Measurements from ENCODE around the gene ANKRD60.
A peak's percentile ranks its signal among the peaks of the same experiment; 100 is the strongest.

ANKRD60 gene

DNA sequence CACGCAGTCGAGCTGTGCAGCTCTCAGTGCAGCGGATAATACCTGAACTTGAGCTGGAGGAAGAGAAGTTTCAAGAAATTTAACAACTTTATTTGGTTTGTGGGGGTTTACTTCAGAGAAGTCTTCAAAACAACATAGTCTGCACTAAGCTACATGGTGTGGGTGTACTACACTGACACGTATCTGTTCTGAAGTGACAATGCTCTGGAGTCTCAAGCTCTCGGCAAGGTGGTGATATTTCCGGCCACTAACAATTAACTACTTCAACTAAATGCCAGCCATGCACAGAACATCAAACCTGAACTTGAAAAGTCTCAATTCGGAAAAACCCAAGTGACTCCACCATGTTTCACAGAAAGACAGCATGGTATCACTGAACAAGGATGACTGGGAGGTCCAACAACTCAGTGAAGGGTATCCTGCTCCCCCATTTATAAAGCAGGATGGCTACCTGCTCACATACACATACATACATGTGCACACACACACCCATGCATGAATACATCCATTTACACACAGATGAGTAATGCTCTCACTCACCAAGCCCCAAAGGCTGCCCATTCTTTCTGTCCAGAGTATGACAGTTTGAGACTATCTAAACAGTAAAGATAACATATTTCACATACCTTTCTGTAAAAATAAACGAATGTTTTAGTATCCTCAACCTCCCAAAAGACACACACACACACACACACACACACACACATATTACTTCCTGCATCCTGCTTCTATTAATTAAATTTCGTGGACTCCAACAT lies 15.4 kb upstream of the ANKRD60 start:
- DNase-seq = no peak

DNA sequence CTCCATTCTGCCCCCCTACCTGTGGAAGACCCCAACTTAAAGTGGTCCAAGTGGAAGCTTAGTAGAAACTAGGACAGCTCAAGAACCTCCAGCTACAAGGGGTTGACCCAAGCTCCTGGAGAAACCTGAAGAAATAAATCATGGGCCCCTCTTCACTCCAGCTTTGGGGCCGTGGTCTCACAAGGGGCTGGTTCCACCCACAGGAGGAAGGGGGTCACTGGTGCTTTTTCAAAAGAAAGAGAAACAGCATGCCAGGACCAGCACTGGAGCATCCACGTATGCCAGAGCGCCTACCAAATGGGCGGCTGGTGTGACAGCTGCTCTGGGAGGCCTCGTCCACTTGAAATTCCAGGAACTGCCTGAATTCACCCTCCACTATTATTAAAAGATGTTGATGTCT lies 14.4 kb upstream of the ANKRD60 start:
- no peak for DNase-seq

DNA sequence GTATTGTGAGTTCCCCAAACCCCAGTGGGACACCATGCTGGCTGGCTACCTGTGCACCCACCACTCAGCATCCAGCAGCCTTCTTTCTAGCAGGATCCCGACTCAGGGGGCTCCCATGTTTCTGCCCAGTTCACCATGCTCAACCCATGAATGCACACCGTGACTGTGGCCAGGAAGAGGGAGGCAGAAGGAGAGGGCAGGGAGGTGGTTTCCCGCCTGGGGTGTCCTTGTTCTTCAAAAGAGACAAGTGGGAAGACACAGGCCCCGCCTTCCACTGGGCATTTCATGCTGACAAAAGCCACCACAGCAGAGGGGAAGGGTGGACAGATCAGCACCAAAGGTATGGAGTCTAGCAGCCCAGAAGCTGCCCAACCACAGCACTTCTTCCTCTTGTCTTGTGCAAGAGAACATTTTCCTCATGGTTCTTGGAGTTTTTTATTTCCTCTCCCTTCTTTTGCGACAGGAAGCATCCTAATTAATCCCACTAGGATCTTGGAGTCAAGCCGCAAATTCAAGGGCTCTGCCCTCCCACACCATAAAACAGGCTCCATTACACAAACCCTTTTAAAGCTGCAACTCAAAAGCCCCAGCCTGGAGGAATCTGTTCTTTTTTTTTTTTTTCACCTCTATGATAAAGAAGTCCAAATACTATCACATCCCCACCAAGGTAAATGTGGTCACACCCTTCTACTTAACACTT lies 13.5 kb upstream of the ANKRD60 start:
- DNase-seq = no peak

DNA sequence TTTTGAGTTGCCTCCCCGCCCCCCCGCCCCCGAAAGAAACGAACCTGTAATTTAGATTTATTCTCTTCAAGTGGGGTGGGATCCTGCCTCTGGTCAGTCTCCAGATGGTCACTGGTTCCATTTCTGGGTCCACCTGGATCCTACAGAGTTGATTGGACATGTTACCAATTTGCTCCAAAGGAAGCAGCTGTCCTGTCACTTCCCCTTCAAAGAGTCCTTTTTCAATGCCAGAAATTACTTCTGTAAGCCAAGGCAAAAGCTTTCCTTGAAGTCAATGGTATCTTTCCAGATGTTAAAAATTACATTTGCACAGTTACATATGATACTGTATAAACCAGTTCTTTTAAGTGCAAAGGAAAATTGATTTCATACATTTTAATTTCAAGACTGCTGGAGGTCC lies 12.0 kb upstream of the ANKRD60 start:
- no peak for DNase-seq

DNA sequence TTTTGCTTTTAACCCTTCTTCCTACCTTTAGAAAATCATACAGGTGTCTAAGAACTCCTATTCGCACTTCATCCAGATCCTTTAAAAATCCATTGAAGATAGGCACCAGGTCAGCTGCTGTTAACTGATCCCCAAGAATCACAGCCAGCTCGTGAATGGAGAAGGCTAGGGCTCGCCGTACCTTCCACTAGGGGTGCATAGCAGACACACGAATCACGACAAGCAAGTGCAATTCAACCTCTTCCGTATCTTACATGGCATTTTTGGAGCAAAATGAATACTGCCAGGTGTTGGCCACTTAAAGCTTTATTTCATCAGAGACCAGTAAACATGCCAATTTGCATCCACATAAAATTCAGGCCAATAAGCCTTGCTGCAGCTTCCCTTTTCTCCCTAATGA lies 10.8 kb upstream of the ANKRD60 start:
- no peak for DNase-seq

DNA sequence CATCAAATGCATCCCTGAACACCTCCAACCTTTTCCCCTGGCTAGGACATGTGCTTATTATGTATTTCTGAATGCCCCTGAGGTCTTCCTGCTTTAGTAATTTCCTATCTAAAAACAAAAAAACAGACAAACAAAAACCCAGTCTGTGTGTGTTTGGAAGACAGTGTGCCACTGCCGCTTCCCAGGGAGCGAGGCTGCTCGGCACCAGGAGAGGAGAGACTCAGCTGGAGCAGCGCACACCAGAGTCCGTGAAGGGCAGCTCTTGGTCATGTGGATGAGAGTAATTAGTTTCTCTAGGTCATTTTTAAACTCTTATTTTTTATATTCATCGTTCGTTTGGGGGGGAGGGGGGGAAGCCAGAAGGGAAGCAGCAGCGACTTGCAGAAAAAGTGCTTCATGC lies 10.0 kb upstream of the ANKRD60 start:
- no peak for DNase-seq

DNA sequence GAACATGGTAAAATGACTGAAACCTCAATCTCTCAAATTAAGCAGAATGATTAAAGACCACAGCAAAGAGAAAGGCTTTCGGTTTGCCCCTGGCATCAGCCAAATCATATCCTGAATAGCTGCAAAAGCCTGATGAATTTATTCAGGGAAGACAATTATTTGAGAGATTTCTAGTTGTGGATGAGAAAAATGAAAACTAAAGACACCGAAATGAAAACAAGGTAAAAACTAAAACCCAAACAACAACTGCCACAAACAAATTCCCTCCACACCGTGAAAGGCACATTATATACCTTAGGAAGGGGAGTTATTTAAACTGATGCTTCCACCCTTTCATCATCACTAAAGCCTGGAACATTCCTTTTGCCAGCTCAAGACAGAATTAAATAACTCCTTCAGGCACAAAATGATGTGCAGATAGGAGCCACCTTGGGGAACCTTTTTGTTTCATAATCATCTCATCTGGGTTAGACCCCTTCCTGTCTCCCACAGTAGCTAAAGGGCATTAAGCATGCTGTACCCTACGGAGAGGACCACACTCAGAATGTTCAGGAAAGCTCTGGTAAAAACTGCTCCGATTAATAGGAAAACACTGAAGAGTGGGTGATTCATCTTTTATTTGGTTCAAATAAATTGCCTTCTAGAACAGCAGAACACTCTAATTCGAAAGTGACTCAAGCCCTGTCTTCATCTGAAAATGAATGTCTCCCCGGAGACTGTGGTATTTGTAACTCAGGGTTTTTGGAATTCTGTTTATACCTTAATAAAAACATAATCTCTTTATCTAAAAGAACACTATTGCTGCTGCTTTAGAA lies 9.1 kb upstream of the ANKRD60 start:
- no peak for DNase-seq

DNA sequence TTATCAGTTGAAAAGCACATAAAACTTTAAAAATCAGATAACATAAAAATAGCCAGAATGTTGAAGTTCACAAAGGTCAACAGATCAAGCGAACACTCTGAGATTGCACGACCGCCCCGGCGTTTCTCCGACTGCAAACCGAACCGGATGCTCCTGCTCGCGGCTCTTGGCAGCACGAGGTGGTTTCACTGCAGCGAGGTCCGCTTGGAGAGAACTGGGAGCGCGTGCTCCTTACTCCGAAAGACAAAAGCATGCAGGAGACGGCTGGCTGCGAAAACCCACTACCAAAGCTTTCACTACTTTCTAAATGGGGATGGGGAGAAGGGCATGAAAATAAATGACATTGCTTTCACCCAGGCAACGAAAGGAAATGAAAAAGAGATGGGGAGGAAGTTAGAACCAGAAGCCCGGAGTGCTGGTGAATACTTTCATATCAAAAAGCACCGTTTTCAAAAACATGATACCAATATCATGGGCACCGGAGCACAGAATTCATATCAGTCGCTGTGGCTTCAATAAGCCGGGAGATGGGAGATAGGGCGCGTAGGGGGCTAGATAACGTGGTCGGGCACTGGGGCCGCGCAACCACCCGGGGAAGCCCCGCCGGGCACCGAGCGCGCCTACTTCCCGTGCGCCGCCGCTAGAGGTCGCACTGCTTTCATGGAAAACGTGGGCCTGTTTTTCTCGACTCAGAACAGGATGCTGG lies 8.3 kb upstream of the ANKRD60 start:
- DNase-seq = peak; percentile 47 to 79

DNA sequence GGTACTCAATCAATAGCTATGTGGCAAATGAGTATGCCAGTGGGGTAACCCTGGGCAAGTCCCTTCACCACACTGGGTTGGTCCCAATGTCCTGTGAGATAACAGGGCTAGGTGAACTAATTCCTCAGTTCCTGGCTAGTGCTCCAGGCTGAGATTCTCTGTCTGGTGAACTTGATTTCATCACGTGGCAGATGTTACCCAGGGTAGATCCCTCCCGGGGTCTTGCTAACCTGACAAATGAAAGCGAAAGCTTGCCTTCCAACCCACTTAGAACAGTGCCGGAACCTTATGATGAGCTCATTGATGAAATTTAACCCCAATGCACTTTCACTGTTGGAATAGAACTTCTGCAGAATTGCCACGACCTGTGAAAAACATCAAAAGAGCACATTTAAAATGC lies 6.6 kb upstream of the ANKRD60 start:
- no peak for DNase-seq

DNA sequence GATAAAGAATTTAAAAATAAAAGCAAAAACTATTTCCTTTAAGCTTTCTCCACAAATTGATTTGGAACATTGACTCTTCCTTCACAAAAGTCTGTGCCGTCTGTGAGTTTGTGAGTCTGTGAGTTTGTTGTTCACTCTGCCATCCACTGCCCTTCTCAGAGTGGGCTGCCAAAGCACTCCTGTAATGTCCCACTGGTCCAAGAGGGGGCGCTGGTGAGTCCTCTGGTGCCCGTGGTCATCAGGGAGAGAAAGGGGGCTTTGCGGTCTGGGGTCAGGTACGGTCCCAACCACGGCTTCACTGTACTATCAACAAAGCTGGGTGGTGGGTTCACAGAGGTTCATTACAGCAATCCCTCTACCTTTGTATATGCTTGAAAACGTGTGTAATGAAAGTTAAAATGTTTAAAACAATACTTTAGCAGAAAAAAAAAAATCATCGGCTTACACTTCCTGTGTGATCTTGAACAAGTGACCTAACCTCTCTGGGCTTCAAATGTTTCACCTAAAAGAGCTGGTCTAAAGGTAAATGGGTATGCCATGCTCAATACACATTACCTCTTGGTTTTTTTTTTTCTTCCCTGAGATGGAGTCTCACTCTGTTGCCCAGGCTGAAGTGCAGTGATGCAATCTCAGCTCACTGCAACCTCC lies 5.6 kb upstream of the ANKRD60 start:
- no peak for DNase-seq

DNA sequence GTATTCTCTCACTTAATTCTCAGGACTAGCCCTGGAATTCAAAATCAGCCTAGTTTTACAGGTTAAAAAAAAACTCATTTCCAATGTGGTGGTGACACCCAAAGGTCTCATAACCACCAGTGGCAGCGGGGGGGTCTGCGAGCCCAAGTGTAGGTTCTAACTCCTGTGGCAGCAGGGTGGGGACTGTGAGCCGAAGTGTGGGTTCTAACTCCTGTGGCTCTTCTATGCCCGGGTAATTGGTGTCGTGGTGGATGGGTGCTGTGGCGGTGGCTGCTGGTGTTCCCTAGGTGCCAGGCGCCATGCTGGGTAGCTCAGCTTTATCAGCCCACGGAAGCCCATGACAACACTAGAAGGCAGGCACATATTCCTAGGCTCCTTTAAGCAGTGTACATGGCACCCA lies 4.9 kb upstream of the ANKRD60 start:
- DNase-seq = no peak

DNA sequence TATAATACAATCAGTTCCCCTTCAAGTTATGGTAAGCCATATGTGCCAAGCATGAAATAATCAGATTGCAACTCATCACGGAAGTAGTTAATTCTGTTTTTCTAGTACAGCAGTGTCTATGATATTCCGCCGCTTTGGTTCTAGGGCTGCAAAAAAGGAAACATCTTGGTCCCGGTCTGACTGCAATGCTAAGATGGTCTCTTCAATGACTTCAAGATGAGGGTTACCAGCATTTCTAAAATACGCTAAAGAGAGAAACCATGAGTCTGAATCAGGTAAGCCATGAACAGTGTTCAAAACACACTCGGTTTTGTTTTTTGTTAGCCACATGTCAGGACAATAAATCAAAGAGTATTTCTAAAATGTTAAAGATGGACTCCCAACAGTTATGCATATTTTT lies 3.2 kb upstream of the ANKRD60 start:
- DNase-seq = no peak

DNA sequence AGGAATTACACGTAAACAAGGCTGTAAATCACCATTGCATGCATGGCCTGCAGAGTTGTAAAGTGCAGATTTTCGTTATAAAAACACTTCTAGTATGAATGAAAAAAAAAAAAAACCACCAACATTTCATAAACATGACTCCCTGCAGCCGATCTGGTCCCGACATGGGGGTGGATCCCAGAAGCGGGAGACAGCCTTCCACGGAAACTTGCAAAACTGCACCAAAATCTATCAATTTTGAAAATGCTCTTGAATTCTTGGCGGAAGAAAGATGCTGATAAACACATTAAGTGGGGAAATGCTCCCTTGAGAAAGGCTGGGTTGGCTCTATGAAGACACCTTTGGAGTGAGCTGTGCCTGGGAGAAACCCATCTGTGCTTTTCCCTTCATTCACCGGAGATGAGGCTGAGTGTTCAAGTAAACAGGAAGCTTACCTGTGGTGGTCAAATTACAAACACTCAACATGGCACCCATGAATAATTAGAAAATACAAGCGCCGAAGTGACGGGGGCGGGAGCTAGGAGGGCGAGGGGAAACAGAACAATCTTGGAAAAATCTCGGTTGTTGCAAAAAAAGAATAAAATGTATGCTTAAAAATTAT lies 845 bp upstream of the ANKRD60 start:
- DNase-seq = no peak

DNA sequence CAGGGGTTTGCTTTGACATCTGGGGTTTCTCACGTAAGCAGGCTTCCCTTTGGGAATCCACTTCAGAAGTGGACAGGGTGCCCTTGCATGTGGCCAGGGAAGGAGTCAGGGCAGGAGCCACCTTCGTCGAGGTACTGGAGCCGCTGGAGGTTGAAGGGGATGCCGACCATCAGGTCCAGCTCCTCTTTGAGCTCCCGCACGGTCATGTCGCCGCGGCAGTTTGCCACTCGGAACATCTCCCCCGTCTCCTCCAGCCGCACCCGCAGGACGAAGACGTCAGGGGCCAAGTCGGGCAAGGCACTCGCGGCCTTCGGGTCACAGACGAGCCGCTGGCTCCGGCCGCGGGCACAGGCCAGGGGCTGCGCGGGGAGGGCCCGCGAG lies 360 bp downstream of the ANKRD60 start:
- DNase-seq = no peak

DNA sequence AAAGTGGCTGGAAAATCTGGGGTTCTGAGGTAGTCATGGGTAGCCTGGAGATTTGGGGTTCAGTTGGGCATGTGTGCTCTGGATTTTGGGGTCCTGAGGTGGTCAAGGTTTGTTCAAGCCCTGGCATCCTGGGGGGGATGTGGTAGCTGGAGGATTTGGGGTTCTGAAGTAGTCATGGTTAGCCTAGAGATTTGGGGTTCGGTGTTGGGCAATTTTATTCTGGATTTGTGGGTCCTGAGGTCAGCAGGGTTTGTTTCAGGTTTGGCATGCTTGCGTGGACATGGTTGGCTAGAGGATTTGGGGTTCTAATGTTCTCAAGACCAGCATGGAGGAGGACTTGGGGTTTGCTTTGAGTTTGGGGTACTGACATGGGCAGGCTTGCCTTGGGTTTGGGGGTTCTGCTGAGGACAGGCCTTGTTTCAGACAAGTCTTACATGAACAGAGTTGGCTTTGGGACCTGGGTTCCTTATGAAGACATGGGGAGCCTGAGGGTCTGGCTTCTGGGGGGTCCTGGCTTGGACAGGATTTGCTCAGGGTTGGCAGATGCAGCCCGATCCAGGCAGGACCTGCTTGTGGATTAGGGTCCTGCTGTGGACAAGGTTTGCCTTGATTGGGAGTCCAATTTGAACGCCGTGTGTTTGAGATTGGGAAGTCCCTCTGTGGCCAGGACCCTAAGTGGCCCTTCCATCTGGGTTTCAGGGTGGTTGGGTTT lies 906 bp downstream of the ANKRD60 start:
- no peak for DNase-seq

DNA sequence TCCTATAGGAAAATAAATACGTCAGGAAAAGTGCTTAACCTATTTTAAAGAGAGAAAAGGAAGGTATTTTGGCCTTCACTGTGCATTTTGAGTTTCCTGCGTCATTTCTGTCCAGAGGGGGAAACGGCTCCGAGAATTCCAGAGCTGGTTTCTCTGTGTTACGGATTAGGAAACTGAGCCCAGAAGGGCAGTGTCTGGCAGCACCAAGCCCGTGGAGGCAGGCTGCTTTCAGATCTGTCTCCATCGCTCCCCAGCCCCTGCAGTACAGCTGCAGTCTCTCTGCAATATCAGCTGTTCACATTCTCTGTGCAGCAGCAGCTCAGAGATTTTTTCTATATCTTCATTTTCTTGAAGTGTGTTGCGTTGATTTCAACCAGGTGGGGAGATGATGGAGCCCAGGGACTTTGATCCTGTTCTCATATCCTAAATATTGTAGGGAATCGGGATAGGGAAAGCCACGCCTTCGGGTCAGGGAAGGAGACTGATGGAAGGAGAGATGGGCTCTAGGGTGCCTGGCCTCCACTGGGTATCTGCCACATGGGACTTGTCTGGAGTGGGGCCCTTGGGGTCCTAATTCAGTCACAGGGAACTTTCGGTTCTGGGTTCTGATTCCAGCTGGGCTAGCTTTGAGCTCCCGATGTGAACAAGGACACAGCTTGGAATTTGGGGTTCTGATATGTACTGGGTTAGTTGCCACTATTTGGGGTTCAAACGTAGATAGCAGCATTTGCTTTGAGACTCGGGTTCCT lies 2.8 kb downstream of the ANKRD60 start:
- DNase-seq = no peak

DNA sequence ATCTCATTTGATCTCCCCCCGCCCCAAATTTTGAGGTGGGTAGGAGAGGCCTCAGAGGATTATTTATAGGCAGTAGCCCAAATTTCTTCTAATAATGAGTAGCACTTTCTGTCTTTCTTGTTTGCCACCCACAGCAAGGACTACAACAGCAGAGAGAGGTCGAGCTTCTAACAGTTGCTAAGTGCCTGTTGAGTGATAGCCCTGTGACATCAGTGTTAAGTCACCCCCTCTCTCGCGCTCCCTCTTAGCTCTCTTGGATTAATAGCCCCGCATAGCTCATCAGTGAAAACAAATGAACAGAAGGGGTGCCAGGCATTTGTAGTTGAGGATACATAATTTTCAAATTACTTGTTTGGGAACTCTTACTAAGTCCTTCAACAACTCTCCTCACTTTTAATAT lies 3.5 kb downstream of the ANKRD60 start:
- no peak for DNase-seq

DNA sequence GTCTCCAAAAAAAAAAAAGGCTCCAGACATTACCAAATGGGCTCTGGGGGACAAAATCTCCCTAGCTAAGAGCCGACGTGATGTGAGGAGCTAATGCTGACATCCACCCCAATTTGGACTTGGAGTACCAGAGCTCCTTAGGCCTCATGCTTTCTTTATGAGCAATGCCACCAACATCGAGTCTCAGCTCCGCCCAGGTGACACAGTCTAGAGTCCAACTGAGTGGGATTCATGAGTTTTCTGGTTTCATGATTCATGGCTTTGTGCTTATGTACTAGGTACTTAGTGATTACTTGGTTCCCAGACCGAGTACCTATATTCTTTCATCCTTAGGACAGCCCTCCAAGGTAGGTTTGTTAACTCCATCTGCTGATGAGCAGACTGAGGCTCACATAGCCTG lies 4.4 kb downstream of the ANKRD60 start:
- no peak for DNase-seq

DNA sequence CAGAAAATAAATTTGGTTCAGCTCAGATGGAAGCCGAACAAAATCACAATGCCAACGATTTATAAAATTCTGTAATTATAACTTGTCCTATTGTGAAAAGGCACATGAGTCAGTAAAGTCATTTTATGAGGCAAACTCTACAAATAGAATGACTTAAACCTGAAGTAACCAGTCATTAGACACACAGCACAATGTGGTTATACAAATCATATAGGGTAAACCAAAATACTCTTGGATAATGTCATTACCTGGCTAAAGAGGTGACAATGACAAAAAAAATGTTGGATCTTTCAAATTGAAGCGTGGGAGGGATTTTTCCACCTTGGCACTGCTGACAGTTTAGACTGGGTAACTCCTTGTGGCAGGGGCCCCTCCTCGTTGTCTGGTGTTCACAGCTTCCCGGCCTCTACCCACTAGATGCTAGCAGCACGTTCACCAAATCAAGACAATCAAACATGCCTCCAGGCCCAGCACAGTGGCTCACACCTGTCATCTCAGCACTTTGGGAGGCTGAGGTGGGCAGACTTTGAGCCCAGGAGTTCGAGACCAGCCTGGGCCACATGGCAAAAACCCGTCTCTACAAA lies 5.0 kb downstream of the ANKRD60 start:
- no peak for DNase-seq

DNA sequence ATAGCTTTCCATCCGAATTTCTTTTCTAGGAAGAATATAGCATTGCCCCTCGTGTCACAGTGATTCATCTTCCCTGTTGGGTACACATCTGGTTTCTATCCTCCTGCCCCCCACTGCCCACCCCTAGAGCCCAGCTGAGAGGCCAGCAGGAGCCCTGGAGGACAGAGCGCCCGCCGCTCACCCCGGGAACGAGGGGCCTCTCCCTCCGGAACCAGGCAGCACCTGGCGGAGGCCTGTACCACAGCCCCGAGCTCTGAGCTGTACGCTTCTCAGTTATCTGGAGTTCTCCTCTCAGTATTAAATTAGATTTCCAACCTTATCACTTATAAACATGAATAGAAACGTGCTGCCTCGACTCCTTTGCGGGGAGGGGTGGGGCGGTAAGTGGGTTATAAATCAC lies 6.0 kb downstream of the ANKRD60 start:
- no peak for DNase-seq

DNA sequence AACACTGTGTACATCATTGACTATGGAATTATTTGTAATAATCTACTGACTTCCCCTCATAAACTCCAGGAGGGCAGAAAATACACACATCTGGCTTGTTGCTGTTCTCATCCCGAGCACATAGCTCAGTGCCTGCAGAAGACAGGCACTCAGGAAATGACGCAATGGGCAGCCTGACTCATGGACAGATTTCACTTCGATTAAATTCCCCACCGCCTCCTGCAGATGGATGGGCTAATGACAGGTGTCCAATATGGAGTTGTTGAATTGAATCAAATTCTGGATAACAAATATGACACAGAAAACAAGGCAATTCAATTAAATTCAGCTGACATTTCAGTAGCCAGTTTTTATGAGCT lies 9.1 kb downstream of the ANKRD60 start:
- no peak for DNase-seq

Measured in hippocampal formation (tissue), 2 donors.